D341Med (cell line): ENCODE measurements around the gene FOSB.

Experiments used
- DNase-seq: peaks from one replicate; pipeline ENCODE4 v3.0.0; 2012; ENCODE audit warnings: low spot score

FOSB gene

DNA sequence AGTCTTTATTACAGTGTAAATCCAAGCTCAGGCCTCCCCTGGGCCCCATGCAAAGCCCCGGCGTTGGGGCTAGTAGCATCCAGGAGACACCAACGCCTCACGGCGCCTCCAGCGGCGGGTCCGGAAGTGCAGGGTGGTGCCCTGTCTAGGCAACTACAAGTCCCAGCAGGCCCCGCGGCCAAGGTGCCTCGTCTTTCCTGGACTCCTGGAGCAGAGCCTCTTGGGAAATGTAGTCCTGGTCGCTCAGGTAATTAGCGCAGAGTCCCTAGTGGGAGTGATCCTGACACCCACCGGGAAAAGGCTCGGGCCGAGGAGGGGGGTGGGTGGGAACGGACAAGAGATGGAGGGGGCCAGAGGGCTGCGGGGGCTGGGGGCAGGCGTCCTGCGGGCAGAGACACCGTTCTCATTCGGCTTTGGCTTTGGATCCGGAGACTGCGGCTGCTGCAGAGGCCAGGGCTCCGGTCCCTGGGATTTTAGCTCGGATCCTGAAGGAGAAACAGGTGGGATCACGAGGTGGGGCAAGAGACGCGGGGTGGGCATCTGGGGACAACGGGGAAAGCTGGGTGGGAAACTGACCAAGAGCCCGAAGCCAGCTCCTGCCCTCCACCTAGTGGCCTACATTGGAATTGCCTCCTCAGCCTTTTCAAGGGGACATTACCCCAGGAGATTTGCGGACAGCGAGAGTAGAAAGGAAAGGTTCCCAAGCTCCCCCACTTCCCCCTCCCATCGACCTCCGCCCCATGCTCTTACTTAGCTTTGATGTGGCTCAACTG lies 17.7 kb downstream of the FOSB start:
- peak; percentile 93 for DNase-seq

- no peak for DNase-seq
Observed at GRCh38 chr19:45488708-45489107, 20.9 kb downstream of the FOSB start.

DNA sequence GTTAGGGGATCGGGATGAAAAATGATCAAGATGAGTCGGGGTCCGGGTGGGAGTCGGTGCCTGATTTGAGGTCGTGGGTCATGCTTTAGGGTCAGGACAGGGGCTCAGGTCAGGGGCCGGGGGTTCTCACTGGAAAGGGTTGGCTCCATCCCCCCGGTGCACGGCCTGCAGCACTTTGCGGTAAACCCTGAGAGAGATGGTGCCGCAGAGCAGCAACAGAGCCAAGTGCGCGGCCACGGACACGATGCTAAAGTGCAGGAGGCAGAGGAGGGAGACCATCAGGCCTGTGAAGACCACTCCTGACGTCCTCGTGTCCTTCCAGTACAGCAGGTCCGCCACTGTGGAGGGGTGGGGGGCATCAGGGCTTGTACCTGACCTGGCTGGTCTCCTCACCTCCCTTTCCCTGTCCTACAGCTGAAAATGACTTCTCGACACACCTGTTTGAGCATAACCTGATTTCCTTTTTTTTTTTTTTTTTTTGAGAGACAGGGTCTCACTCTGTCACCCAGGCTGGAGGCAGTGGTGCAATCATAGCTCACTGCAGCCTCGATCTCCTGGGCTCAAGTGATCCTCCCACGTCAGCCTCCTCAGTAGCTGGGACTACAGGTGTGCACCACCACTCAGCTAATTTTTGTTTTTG lies 21.5 kb downstream of the FOSB start:
- no peak for DNase-seq

DNA sequence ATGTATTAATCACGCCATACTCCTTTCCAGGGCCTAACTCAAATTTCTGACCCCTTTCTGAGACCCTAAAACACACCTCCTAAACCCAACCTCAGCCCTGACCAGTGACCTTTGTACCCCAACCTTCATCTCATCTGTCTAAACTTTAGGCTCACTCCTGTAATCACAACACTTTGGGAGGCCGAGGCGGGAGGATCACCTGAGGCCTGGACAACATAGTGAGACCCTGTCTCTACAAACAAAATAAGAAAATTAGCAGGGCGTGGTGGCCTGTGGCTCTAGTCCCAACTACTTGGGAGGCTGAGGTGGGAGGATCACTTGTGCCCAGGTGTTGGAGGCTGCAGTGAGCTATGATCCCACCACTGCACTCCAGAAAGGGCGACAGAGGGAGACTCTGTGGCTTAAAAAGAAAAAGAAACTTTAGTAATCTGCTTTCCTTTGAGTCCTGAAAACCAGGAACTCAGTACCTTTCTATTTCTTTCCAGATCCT lies 24.4 kb downstream of the FOSB start:
- no peak for DNase-seq

DNA sequence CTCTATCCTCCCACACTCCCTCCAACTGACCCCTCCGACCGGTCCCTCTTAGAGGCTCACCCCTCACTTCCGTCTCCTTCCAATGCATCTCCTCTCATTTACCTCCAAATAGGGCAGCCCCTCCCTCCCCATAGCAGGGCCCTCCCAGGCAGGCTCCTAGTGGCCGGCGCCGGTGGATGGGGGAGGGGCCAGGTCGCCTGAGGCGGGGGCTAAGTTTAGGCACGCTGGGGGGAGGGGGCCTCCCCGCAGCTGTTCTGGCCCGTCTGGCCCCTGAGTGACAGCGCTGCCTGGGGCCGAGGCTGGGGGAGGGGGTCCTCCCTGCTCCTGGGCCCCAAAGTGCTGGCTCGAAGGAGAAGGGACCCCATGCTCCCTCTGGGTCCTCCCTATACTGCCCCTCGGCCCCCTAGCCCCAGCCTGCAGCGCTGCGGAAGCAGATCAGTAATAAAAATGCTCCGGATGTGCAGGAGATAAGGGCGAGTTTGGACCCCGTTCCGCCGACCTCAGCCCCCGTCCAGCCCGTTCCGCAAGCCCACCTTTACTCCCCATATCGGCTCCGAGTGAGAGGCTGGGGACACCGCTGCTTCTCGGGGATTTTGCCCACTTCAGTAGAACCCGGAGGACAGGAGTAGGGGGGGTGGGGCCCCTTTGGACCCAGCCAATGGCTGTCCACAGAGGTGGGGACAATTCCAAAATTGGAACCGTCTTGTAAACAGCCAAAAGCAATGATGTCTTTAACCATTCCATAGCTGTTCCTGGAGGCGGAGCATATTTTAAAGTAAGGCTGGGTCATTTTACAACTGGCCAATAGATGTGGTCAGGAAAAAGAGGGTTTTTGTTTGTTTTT lies 25.1 kb downstream of the FOSB start:
- no peak for DNase-seq

- no peak for DNase-seq
Observed at GRCh38 chr19:45494261-45494916, 26.6 kb downstream of the FOSB start.

- DNase-seq, result no peak
Observed at GRCh38 chr19:45495178-45495577, 27.4 kb downstream of the FOSB start.

GRCh38 chr19:45496349-45496953 lies 28.7 kb downstream of the FOSB start:
- peak; percentile 59 for DNase-seq

GRCh38 chr19:45497791-45498190 lies 30.0 kb downstream of the FOSB start:
- DNase-seq, result no peak

DNA sequence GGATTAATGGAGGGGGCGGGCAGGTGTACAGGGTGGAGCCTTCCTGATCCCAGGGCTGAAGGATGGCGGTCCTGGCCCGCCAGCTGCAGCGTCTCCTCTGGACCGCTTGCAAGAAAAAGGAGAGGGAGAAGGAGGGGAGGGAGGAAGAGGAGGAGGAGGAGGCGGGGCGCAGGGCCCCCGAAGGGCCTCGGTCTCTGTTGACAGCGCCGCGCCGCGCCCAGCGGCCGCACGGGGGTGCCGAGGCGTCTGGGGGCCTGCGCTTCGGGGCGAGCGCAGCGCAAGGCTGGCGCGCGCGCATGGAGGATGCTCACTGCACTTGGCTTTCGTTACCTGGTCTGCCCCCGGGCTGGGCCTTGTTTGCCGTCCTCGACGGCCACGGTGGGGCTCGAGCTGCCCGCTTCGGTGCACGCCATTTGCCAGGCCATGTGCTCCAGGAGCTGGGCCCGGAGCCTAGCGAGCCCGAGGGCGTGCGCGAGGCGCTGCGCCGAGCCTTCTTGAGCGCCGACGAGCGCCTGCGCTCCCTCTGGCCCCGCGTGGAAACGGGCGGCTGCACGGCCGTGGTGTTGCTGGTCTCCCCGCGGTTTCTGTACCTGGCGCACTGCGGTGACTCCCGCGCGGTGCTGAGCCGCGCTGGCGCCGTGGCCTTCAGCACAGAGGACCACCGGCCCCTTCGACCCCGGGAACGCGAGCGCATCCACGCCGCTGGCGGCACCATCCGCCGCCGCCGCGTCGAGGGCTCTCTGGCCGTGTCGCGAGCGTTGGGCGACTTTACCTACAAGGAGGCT lies 30.8 kb downstream of the FOSB start, which contains the start of gene PPM1N:
Gene PPM1N, plus strand, starts transcription at position 33 of the 785 bp plus-strand sequence. Its CDS starts 30 bp downstream, at position 63.
- DNase-seq, result peak; percentile 84

- DNase-seq, result no peak
Observed at GRCh38 chr19:45499196-45500180, 31.7 kb downstream of the FOSB start.

GRCh38 chr19:45500918-45501729 lies 33.3 kb downstream of the FOSB start:
- no peak for DNase-seq

DNA sequence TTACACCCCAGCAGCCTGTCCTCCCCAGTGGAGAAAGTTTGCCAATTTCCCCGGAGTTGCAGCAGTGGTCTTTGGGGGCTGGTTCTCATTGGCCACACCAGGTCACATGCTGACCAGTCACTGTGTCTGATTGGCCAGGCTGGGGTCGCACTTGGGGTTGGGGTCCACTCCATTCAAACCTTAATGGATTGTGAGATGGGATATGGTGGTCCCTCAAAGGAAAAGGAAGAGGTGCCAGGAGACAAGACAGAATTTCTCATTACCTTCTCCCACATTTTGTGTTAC lies 33.9 kb downstream of the FOSB start:
- no peak for DNase-seq

- no peak for DNase-seq
Observed at GRCh38 chr19:45502111-45502510, 34.3 kb downstream of the FOSB start.

DNA sequence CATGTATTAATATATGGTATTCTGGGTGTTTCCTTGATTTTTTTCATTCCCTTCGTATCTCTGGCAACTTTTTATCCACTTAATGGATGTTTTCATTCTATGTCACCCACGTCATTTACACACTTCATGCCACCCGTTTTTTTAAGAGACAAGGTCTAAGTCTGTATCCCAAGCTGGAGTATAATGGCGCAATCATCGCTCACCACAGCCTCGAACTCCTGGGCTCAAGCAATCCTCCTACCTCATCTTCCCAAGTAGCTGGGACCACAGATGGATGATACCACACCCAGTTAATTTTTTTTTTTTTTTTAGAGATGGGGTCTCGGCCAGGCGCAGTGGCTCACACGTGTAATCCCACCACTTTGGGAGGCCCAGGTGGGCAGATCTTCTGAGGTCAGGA lies 36.1 kb downstream of the FOSB start:
- no peak for DNase-seq

DNA sequence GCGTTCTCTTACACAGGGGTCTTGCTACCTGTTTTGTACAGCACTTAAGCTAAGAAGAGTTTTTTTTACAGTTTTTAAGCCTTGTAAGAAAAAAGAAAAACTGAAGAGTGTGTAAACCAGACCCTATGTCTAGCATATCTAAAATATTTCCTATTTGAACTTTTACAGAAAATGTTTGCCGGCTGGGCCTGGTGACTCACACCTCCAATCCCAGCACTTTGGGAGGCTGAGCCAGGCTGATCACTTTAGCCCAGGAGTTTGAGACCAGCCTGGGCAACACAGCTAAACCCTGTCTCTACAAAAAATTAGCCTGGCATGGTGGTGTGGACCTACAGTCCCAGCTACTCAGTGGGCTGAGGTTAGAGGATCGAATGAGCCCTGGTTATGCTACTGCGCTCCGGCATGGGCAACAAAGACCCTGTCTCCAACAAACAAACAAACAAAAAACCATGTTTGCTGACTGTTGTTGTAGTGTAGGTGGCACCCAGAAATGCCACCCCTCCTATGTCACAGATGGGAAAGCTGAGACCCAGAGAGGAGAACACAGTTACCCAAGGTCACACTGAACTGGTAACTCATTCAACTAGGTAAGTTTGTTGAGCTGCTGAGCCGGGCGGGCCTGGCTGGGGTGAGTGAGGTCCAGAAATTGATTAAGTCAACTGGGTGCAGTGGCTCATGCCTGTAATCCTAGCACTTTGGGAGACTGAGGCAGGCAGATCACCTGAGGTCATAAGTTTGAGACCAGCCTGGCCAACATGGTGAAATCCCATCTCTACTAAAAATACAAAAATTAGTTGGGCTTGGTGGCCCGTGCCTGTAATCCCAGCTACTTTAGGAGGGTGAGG lies 37.6 kb downstream of the FOSB start:
- DNase-seq, result no peak

GRCh38 chr19:45505996-45506245 lies 38.1 kb downstream of the FOSB start:
- no peak for DNase-seq
